Aorta (tissue), 5 donors: ENCODE measurements around the gene MAP7. TPM values are rescaled to one million over a fixed set of nuclear protein-coding genes. Genes with fewer than 3 reads are reported as not detected.

Experiments used
- ATAC-seq: fragments of 200-7000 bp; cut with Tn5 transposase; one replicate; pipeline ENCODE4 v1.9.1; 2022; ENCODE audit warnings: moderate library complexity; ENCODE audit not compliant: low FRiP score
- DNase-seq, 2 donors: peaks; one replicate each; pipeline ENCODE4 v3.0.0-alpha.2; 2020
- H3K27ac ChIP-seq, 2 donors: one replicate each; pipeline ENCODE4 v1.5.1; 2013; ENCODE audit warnings: low read length in 2 of 2, mild to moderate bottlenecking in 2 of 2, moderate library complexity in 2 of 2, control low read depth in 1 of 2, inconsistent platforms in 1 of 2, low read depth in 1 of 2
- H3K27me3 ChIP-seq, 2 donors: one replicate each; pipeline ENCODE4 v1.6.1; 2013; ENCODE audit warnings: control low read depth in 1 of 2, low read length in 1 of 2, mild to moderate bottlenecking in 1 of 2, moderate library complexity in 1 of 2; ENCODE audit not compliant: insufficient read depth in 2 of 2, control insufficient read depth in 1 of 2
- H3K36me3 ChIP-seq, 2 donors: one replicate each; pipeline ENCODE4 v1.6.1; 2013; ENCODE audit warnings: control low read depth in 1 of 2, low read length in 1 of 2, mild to moderate bottlenecking in 1 of 2; ENCODE audit not compliant: insufficient read depth in 2 of 2, control insufficient read depth in 1 of 2
- H3K4me1 ChIP-seq, 2 donors: one replicate each; pipeline ENCODE4 v1.6.1; 2013; ENCODE audit warnings: low read length in 2 of 2, control low read depth in 1 of 2, mild to moderate bottlenecking in 1 of 2, moderate library complexity in 1 of 2; ENCODE audit not compliant: insufficient read depth in 2 of 2, control insufficient read depth in 1 of 2
- H3K4me3 ChIP-seq, 2 donors: one replicate each; pipeline ENCODE4 v1.5.1; 2013; ENCODE audit warnings: low read length in 2 of 2, control low read depth in 1 of 2, mild to moderate bottlenecking in 1 of 2
- H3K9me3 ChIP-seq: one replicate; pipeline ENCODE4 v1.6.1; 2013; ENCODE audit warnings: mild to moderate bottlenecking, low read length; ENCODE audit not compliant: control insufficient read depth
- WGBS, 2 donors: extraction: QIAGEN DNeasy Blood & Tissue Kit; methylation state at CpG; one replicate each; pipeline ENCODE4 v1.1.7; 2013; 5-methylcytosine and 5-hydroxymethylcytosine counted together
- intact Hi-C, 2 donors: fragments of 100-400 bp; cut with DNase I; formaldehyde crosslinking; loops; one replicate each; pipeline versions ENCODE4 v1.14.2 to v1.15.0; 2022
- polyA plus RNA-seq, 2 donors: library from polyadenylated mRNA; stranded (reverse); fragments of 200-250 nt; gene quantifications; one replicate each; pipeline ENCODE4 v1.2.3, GENCODE V29; 2013
- total RNA-seq, 2 donors: library from RNA; stranded (reverse); fragmentation: NEBNext Ultra II Directional; extraction: Animal tissue kit (Norgen Biotek cat#: 25700); gene quantifications; one replicate each; pipeline ENCODE4 v1.2.1, GENCODE V29; 2021
- donor health status: healthy with polysubstance abuse.
- donor health status: Bipolar disorder and iron deficiency.
- donor health status: DM: no; HTN: no; CAD: no.
- donor health status: DM: no; HTN: no; CAD: no.
- donor health status: DM: yes; HTN: yes; CAD: no.

MAP7 gene
- total and polyA plus RNA-seq, 4 donors: 2.5 to 5.3 (median 3.3) TPM

DNA sequence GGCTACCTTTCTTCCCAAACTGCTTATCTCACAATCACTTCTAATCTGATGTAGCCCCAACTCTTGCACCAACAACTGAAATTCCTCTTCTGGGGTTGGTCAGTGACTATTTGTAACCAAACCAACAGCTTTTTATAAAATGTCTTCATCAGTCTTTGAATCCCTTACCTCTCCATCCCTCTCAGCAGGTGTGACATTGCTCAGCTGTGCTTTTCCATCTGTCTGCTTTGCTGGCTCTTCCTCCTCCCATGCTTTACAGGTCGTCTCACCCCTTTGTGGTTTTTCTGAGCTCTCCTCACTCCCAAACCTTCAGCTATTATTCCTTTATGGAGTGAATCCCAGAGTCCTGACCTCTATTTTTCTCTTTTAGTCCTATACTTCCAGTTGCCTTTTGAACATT is 5.9 kb downstream of the MAP7 start:
- WGBS, 2 donors: 65 to 69% methylated on average over 1 of the region's 1 CpG
- no peak overlapping the region for H3K4me3 ChIP-seq
- no peaks in the 10 kb centered on the region for H3K36me3 ChIP-seq
- H3K27me3 ChIP-seq: no peaks in the 10 kb centered on the region
- ATAC-seq (no peak), DNase-seq (no peak)
- H3K27ac ChIP-seq: no peak overlapping the region
- intact Hi-C loops: no loop called here
- no peaks in the 10 kb centered on the region for H3K9me3 ChIP-seq
- no peaks in the 10 kb centered on the region for H3K4me1 ChIP-seq

GRCh38 chr6:136541395-136541794 is 8.8 kb downstream of the MAP7 start:
- WGBS, 2 donors: 94% methylated on average over 2 of the region's 2 CpGs
- H3K36me3 ChIP-seq: no peaks in the 10 kb centered on the region
- H3K4me1 ChIP-seq: no peaks in the 10 kb centered on the region
- ATAC-seq (no peak), DNase-seq (no peak)
- no peaks in the 10 kb centered on the region for H3K27me3 ChIP-seq
- H3K27ac ChIP-seq: no peak overlapping the region
- intact Hi-C loops: no loop called here
- no peak overlapping the region for H3K4me3 ChIP-seq
- H3K9me3 ChIP-seq: no peaks in the 10 kb centered on the region

- Histone ChIP-seq H3K4me3 (no peak overlapping the region), H3K36me3 (no peaks in the 10 kb centered on the region), H3K9me3 (no peaks in the 10 kb centered on the region), H3K27me3 (no peaks in the 10 kb centered on the region), H3K27ac (no peak overlapping the region), H3K4me1 (no peaks in the 10 kb centered on the region)
- intact Hi-C loops: no loop called here
- ATAC-seq: no peak
- DNase-seq: no peak
- 77 to 82% methylated on average over 6 of the region's 6 CpGs for WGBS, 2 donors
These were observed 10.1 kb downstream of the MAP7 start for GRCh38 chr6:136539967-136540652.

DNA sequence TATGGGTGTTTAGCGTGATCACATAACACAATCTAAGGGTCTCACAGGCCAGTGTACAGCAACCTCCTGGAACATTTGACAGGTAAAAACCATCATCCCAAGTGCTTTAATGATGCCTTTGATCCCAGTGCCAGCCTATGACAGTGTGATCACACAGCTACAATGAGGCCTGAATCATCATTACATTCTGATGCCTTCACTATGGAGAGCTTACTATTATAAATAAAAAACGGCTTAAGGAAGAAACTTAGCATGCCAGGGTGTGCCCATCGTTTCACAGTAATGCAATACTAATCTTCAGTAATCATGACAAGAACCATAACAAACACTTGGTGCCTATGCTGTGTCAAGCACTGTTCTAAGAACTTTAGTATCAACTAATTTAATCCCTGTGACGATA is 11.4 kb downstream of the MAP7 start:
- H3K9me3 ChIP-seq: no peaks in the 10 kb centered on the region
- 91 to 93% methylated on average over 4 of the region's 4 CpGs for WGBS, 2 donors
- DNase-seq (no peak), ATAC-seq (no peak)
- H3K4me3 ChIP-seq: no peak overlapping the region
- H3K4me1 ChIP-seq: no peaks in the 10 kb centered on the region
- H3K27ac ChIP-seq: no peak overlapping the region
- H3K27me3 ChIP-seq: no peaks in the 10 kb centered on the region
- H3K36me3 ChIP-seq: no peaks in the 10 kb centered on the region
- intact Hi-C loops: no loop called here

DNA sequence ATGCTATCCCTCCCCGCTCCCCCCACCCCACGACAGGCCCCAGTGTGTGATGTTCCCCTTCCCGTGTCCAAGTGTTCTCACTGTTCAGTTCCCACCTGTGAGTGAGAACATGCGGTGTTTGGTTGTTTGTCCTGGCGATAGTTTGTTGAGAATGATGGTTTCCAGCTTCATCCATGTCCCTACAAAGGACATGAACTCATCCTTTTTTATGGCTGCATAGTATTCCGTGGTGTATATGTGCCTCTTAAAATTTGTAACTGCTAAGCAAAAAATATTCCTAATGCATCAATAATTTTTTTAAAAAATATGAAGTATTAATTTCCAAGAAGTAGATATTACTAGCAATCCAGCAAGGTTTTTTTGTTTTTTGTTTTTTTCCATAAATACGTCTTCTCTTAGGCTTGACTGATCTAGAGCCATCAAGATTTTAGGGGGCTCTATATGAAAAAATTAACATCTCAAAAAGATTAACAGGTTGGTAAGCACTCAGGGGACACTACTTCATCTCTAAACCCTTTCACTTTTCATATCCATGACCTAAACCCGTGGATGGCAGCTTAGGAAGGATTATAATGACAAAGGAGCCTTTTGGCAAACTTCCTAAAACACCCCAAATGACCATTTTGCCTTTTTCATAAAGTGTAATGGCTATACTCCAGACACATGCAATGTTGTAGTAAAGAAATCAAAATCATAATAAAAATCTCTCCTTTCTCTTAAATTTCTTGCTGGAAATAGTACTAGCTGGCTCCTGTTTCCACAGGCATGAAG is 14.2 kb downstream of the MAP7 start:
- Histone ChIP-seq H3K9me3 (no peaks in the 10 kb centered on the region), H3K4me1 (no peaks in the 10 kb centered on the region), H3K36me3 (no peaks in the 10 kb centered on the region), H3K4me3 (no peak overlapping the region), H3K27ac (no peak overlapping the region), H3K27me3 (no peaks in the 10 kb centered on the region)
- DNase-seq (no peak), ATAC-seq (no peak)
- intact Hi-C loops: no loop called here
- WGBS, 2 donors: 92 to 94% methylated on average over 8 of the region's 8 CpGs

- intact Hi-C loops: no loop called here
- no peak overlapping the region for H3K4me3 ChIP-seq
- H3K9me3 ChIP-seq: no peaks in the 10 kb centered on the region
- DNase-seq: no peak
- ATAC-seq: no peak
- no peak overlapping the region for H3K27ac ChIP-seq
- H3K4me1 ChIP-seq: no peaks in the 10 kb centered on the region
- H3K27me3 ChIP-seq: no peaks in the 10 kb centered on the region
- WGBS, 2 donors: 67 to 74% methylated on average over 5 of the region's 5 CpGs
- no peaks in the 10 kb centered on the region for H3K36me3 ChIP-seq
These were observed 15.0 kb downstream of the MAP7 start for GRCh38 chr6:136535017-136535765.

DNA sequence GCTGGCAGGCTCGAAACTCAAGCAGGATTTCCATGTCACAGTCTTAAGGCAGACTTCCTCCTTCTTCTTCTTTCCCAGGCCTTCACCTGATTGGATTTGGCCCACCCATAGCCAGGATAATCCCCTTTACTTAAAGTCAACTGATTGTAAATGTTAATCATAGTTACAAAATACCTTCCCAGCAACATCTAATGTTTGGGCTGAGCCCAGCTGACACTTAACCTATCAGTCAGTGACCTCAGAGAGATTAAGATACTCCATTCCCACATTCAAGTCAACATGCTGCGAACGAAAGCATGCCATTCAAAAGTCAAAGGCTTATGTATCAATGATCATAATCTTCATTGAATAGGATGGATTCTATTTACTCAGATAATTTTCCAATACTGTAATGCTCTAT is 16.0 kb downstream of the MAP7 start:
- ATAC-seq (no peak), DNase-seq (no peak)
- Histone ChIP-seq H3K9me3 (no peaks in the 10 kb centered on the region), H3K4me1 (no peaks in the 10 kb centered on the region), H3K27ac (no peak overlapping the region), H3K27me3 (no peaks in the 10 kb centered on the region), H3K4me3 (no peak overlapping the region), H3K36me3 (no peaks in the 10 kb centered on the region)
- WGBS, 2 donors: 97 to 98% methylated on average over 3 of the region's 3 CpGs
- intact Hi-C loops: no loop called here

GRCh38 chr6:136533487-136533886 is 16.7 kb downstream of the MAP7 start:
- intact Hi-C loops: no loop called here

More at GRCh38 chr6:136533487-136533886, 16.7 kb downstream of the MAP7 start:
- WGBS, 2 donors: 71 to 73% methylated on average over 5 of the region's 5 CpGs
- Histone ChIP-seq H3K9me3 (no peaks in the 10 kb centered on the region), H3K27me3 (no peaks in the 10 kb centered on the region), H3K36me3 (no peaks in the 10 kb centered on the region), H3K4me3 (no peak overlapping the region), H3K27ac (no peak overlapping the region), H3K4me1 (no peaks in the 10 kb centered on the region)
- no peak for DNase-seq
- no peak for ATAC-seq
